ENCODE measurements around the gene CES2. TPM values are rescaled to one million over a fixed set of nuclear protein-coding genes. Genes with fewer than 3 reads are reported as not detected.

The CES2 gene, protein sequence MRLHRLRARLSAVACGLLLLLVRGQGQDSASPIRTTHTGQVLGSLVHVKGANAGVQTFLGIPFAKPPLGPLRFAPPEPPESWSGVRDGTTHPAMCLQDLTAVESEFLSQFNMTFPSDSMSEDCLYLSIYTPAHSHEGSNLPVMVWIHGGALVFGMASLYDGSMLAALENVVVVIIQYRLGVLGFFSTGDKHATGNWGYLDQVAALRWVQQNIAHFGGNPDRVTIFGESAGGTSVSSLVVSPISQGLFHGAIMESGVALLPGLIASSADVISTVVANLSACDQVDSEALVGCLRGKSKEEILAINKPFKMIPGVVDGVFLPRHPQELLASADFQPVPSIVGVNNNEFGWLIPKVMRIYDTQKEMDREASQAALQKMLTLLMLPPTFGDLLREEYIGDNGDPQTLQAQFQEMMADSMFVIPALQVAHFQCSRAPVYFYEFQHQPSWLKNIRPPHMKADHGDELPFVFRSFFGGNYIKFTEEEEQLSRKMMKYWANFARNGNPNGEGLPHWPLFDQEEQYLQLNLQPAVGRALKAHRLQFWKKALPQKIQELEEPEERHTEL
- total RNA-seq: 10 to 100 TPM; 25.1 to 34.3 (median 28.1) TPM

DNA sequence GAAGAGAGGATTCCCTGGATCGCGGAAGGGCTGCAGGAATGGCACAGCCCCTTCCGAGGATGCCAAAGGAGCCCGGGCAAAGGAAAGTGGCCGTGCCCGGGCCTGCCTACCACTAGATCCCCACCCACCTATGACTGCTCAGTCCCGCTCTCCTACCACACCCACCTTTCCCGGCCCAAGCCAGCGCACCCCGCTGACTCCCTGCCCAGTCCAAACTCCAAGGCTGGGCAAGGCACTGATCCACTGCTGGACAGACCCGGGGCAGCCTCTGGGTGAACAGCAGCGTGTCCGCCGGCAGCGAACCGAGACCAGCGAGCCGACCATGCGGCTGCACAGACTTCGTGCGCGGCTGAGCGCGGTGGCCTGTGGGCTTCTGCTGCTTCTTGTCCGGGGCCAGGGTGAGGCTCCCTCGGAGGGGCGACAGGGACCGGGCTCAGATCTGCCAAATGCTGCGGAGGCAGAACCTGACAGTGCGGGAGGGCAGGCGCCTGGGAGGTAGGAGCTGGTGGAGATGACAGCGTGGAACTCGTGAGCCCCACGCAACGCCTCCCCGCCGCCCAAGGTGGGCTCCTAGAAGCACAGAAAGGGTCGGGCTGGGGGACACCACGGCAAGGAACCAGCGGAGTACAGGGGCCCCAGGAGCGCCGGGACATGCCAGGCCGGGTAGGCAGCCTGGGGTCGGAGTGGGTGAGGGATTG is at the start of gene CES2:
Gene CES2, plus strand, starts transcription at position 203 of the 698 bp plus-strand sequence. Its CDS starts 120 bp downstream, at position 323.
- TF ChIP-seq, protein P1, sequence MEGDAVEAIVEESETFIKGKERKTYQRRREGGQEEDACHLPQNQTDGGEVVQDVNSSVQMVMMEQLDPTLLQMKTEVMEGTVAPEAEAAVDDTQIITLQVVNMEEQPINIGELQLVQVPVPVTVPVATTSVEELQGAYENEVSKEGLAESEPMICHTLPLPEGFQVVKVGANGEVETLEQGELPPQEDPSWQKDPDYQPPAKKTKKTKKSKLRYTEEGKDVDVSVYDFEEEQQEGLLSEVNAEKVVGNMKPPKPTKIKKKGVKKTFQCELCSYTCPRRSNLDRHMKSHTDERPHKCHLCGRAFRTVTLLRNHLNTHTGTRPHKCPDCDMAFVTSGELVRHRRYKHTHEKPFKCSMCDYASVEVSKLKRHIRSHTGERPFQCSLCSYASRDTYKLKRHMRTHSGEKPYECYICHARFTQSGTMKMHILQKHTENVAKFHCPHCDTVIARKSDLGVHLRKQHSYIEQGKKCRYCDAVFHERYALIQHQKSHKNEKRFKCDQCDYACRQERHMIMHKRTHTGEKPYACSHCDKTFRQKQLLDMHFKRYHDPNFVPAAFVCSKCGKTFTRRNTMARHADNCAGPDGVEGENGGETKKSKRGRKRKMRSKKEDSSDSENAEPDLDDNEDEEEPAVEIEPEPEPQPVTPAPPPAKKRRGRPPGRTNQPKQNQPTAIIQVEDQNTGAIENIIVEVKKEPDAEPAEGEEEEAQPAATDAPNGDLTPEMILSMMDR (IDR thresholded peaks at IDR 0.05): no peak
- ATAC-seq (ENCODE audit: low FRiP score) (peak; percentile 83), DNase-seq (ENCODE audit: low spot score) (no peak)

DNA sequence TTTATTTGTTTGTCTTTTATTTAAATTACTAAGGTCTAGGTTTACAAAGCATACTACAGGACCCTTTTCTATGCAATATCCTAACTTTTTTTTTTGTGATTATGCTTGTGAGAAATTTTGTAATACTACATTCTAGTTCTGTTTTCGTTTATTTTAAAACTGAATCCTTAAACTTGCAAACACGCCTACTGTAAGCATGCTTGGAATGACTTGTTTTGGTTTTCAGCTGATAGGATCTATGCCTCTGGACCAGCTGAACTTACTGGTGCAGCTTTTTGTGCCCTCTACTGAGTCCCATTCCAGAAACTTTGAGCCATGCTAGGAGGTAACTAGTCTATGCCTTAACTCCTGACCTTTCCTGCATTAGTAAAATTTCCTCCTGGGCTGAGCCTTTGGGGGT is 49.0 kb upstream of the CES2 start:
- TF ChIP-seq, protein P1 (IDR thresholded peaks at IDR 0.05): no peak
- DNase-seq (ENCODE audit: low spot score) (no peak), ATAC-seq (ENCODE audit: low FRiP score) (no peak)

DNA sequence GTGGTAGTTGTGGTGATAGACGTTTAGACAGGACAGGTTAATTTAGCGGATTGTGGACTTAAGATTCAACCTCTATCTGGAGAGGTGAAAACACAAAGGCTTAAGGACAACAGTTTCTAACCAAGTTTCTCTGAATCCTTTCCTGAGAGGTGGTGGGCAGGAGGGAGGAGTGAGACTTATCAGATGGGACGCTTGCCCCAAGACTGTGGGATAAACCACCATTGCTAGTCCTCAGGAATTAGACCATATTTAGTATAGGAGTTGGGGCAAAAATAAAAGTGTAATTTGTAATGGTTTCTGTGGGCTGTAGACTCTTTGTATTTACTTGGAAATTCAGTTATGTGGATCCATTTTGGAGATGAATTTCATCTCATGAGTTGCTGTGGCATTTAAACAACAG is 48.4 kb upstream of the CES2 start:
- no peak for ATAC-seq (ENCODE audit: low FRiP score)
- no peak for DNase-seq (ENCODE audit: low spot score)
- TF ChIP-seq, protein P1 (IDR thresholded peaks at IDR 0.05): no peak

DNA sequence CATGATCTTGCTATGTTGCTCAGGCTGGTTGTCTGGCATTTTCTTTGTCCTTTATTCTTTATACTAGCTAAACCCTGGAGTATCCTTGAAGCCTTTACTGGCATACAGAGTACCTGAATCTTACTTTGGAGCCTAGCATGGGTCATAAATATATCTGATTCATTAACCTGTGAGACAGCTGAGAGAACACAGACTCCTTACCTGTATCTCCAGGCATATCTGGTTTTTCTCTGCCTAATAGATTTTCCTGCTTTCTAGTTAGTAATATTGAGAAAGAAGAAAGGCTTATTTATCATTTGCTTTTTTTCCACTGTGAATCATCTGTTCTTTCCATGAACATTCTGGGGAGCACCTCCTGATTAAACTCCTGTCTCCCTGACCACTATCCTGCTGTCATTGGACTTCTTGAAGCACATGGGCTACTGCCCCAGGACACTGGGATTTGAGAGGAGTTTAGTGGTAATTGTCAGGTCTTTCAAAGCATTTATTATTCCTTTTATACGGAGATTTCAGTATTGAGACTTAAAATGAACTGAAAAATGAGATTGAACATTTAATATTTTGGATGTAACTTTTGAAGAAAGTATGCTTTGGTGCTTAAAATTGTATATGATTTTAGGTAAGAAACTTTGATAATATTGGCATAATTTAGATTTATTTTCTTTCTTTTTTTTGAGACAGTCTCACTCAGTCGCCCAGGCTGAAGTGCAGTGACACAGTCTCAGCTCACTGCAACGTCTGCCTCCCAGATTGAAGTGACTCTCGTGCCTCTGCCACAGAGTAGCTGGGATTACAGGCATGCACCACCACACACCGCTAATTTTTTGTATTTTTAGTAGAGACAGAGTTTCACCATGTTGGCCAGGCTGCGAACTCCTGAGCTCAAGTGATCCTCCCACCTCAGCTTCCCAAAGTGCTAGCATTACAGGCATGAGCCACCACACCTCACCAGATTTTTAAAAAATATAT is 46.4 kb upstream of the CES2 start:
- no peak for ATAC-seq (ENCODE audit: low FRiP score)
- DNase-seq (ENCODE audit: low spot score): no peak
- TF ChIP-seq, protein P1 (IDR thresholded peaks at IDR 0.05): no peak

DNA sequence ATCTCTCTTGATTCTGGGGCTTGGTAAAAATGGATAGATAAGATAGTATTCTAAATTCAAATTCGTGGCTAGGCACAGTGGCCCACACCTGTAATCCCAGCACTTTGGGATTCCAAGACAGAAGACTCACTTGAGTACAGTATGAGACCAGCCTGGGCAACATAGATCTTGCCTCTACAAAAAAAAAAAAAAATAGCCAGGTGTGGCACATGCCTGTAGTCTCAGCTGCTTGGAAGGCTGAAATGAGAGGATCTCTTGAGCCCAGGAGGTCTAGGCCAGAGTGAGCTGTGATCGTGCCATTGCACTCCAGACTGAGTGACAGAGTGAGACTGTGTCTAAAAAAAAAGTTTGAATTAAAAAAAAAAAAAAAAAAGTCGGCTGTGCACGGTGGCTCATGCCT is 45.7 kb upstream of the CES2 start:
- TF ChIP-seq, protein P1 (IDR thresholded peaks at IDR 0.05): no peak

DNA sequence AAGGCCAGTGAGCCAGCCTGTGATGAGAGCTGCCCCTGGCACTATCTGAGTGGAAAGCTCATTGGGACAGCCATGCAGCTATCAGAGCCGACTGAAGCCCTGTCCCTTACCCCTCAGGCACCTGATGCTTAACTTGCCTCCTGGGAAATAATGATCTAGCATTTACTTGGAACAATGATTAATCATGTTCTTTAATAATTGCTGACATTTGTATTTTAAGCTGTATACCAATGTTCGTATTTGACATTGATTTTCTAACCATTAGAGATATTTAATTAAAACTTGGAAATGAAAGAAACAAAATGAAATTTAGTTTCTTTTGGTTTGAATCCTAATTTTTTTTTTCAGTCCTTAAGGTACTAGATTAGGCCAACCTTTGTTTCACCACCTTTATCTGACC is 44.5 kb upstream of the CES2 start:
- ATAC-seq (ENCODE audit: low FRiP score) (no peak), DNase-seq (ENCODE audit: low spot score) (no peak)
- TF ChIP-seq, protein P1 (IDR thresholded peaks at IDR 0.05): no peak

More for the DNA sequence above, 45.7 kb upstream of the CES2 start:
- ATAC-seq (ENCODE audit: low FRiP score) (no peak), DNase-seq (ENCODE audit: low spot score) (no peak)
